ENCODE data around the gene RAPGEF6. TPM values are rescaled to one million over a fixed set of nuclear protein-coding genes. Genes with fewer than 3 reads are reported as not detected.

RAPGEF6 gene
- total RNA-seq, 1 experiment from 2014 or later = 25.0 TPM

- H3K27ac ChIP-seq (ENCODE audit: low read length) = no peak overlapping the region
- TF ChIP-seq SIN3A (IDR thresholded peaks at IDR 0.05; ENCODE audit: borderline replicate concordance, insufficient read depth, low read depth, low read length) = no peak
- TF ChIP-seq TCF7L2 (IDR thresholded peaks at IDR 0.05; ENCODE audit: low read depth, low read length) = no peak
- TF ChIP-seq CTCF (IDR thresholded peaks at IDR 0.05) = peak; percentile 66
- no peaks in the 10 kb centered on the region for H3K4me1 ChIP-seq (ENCODE audit: control insufficient read depth, insufficient read depth, low read length)
- H3K9me3 ChIP-seq (ENCODE audit: control insufficient read depth, insufficient read depth, low read depth, low read length) = no peaks in the 10 kb centered on the region
- DNase-seq (ENCODE audit: low read depth, low spot score) (no peak), ATAC-seq (0 out of 2 replicates have a peak, but pooled peaks have one; percentile 58)
- intact Hi-C loops (cut with micrococcal nuclease; ENCODE audit: unreplicated experiment) (no loop called here), in situ Hi-C loops (cut with HindIII; ENCODE audit: low pct_unique_long_range_greater_than_20kb, low sequenced_read_pairs) (no loop called here)
- POLR2A ChIA-PET = no interaction called here
- peaks cover 13% of the 10 kb centered on the region for H3K36me3 ChIP-seq (ENCODE audit: control insufficient read depth, insufficient read depth, low read length)
- BruUV-seq (replicated peaks) = no TSS peak
- no peak overlapping the region for H3K4me3 ChIP-seq (ENCODE audit: low read depth in 2 of 2, low read length in 2 of 2)
- no peaks in the 10 kb centered on the region for H3K27me3 ChIP-seq (ENCODE audit: control insufficient read depth, insufficient read depth, low read length)
- CTCF ChIA-PET = interaction anchor here (0.8 kb wide), 1 partner anchor 585 kb away, joined by 3 read pairs; no protein-coding TSS in a partner anchor
Observed at GRCh38 chr5:131423056-131423455, 212.0 kb downstream of the RAPGEF6 start.

GRCh38 chr5:131419877-131420276, 215.2 kb downstream of the RAPGEF6 start:
- CTCF ChIA-PET = no interaction called here
- in situ Hi-C loops (cut with HindIII; ENCODE audit: low pct_unique_long_range_greater_than_20kb, low sequenced_read_pairs) = no loop called here

More at GRCh38 chr5:131419877-131420276, 215.2 kb downstream of the RAPGEF6 start:
- no TSS peak for BruUV-seq (replicated peaks)
- DNase-seq (ENCODE audit: low read depth, low spot score) (no peak), ATAC-seq (no peak)
- Histone ChIP-seq H3K4me3 (ENCODE audit: low read depth in 2 of 2, low read length in 2 of 2) (no peak overlapping the region), H3K9me3 (ENCODE audit: control insufficient read depth, insufficient read depth, low read depth, low read length) (no peaks in the 10 kb centered on the region), H3K27me3 (ENCODE audit: control insufficient read depth, insufficient read depth, low read length) (no peaks in the 10 kb centered on the region), H3K36me3 (ENCODE audit: control insufficient read depth, insufficient read depth, low read length) (peaks cover 1% of the 10 kb centered on the region; the same call in 1 of the 2 replicates), H3K27ac (ENCODE audit: low read length) (no peak overlapping the region), H3K4me1 (ENCODE audit: control insufficient read depth, insufficient read depth, low read length) (no peaks in the 10 kb centered on the region)
- intact Hi-C loops (cut with micrococcal nuclease; ENCODE audit: unreplicated experiment) = no loop called here
- POLR2A ChIA-PET = no interaction called here
- TF ChIP-seq POLR2AphosphoS5 (IDR thresholded peaks at IDR 0.05; ENCODE audit: low read depth, low read length) (no peak), TCF7L2 (IDR thresholded peaks at IDR 0.05; ENCODE audit: low read depth, low read length) (no peak), CTCF (IDR thresholded peaks at IDR 0.05) (no peak), SIN3A (IDR thresholded peaks at IDR 0.05; ENCODE audit: borderline replicate concordance, insufficient read depth, low read depth, low read length) (no peak), REST (IDR thresholded peaks at IDR 0.05; ENCODE audit: insufficient read depth in 1 of 2, low read depth in 2 of 2, low read length in 1 of 2) (no peak)
